ENCODE measurements around the gene PET100. TPM values are rescaled to one million over a fixed set of nuclear protein-coding genes. Genes with fewer than 3 reads are reported as not detected.

PET100 gene
- total RNA-seq = 150 and 184 TPM in 2 replicates
- long read RNA-seq, transcript PET100-202 (4 exons, 719 nt) = major isoform, 12 of 14 reads
- long read RNA-seq, partial matches to known transcripts = 0 of 14 reads
- long read RNA-seq, other reads (novel, unspliced or antisense) = 1 of 14 reads

- Mint-ChIP-seq H3K4me1 (ENCODE audit: low read depth) (peaks cover 26% of the 10 kb centered on the region), H3K36me3 (ENCODE audit: insufficient read depth) (peaks cover 7% of the 10 kb centered on the region), H3K27ac (peak within 1 kb of the TSS; percentile 99), H3K9me3 (ENCODE audit: low read depth) (no peaks in the 10 kb centered on the region), H3K27me3 (peaks cover 2% of the 10 kb centered on the region), H3K4me3 (ENCODE audit: low read depth) (peak within 1 kb of the TSS; percentile 100)
- TF ChIP-seq CTCF (IDR thresholded peaks at IDR 0.05; ENCODE audit: unreplicated experiment) = no peak
- DNase-seq (ENCODE audit: low spot score, unreplicated experiment) = peak; percentile 88
Observed at GRCh38 chr19:7629347-7630054, at the start of gene PET100, which contains the start of gene XAB2. Gene PET100, plus strand, starts transcription at chr19:7629793. Its CDS starts 41 bp downstream, at chr19:7629834. Gene XAB2, minus strand, starts transcription at chr19:7629545. Its CDS starts 18 bp downstream, at chr19:7629527.

GRCh38 chr19:7582446-7582845 is 47.1 kb upstream of the PET100 start:
- no peak for TF ChIP-seq CTCF (IDR thresholded peaks at IDR 0.05; ENCODE audit: unreplicated experiment)
- no peaks in the 10 kb centered on the region for H3K36me3 Mint-ChIP-seq (ENCODE audit: insufficient read depth)
- H3K4me3 Mint-ChIP-seq (ENCODE audit: low read depth) = no peak overlapping the region
- H3K4me1 Mint-ChIP-seq (ENCODE audit: low read depth) = no peaks in the 10 kb centered on the region
- H3K27ac Mint-ChIP-seq = no peak overlapping the region
- H3K9me3 Mint-ChIP-seq (ENCODE audit: low read depth) = no peaks in the 10 kb centered on the region
- peaks cover 41% of the 10 kb centered on the region for H3K27me3 Mint-ChIP-seq
- DNase-seq (ENCODE audit: low spot score, unreplicated experiment) = no peak

GRCh38 chr19:7589822-7590221 is 39.8 kb upstream of the PET100 start:
- Mint-ChIP-seq H3K36me3 (ENCODE audit: insufficient read depth) (no peaks in the 10 kb centered on the region), H3K4me1 (ENCODE audit: low read depth) (peaks cover 5% of the 10 kb centered on the region)

GRCh38 chr19:7590256-7590655 is 39.3 kb upstream of the PET100 start:
- peaks cover 6% of the 10 kb centered on the region for H3K27me3 Mint-ChIP-seq
- H3K27ac Mint-ChIP-seq = no peak overlapping the region
- H3K4me3 Mint-ChIP-seq (ENCODE audit: low read depth) = no peak overlapping the region
- H3K36me3 Mint-ChIP-seq (ENCODE audit: insufficient read depth) = no peaks in the 10 kb centered on the region
- no peak for TF ChIP-seq CTCF (IDR thresholded peaks at IDR 0.05; ENCODE audit: unreplicated experiment)
- peaks cover 7% of the 10 kb centered on the region for H3K4me1 Mint-ChIP-seq (ENCODE audit: low read depth)
- no peaks in the 10 kb centered on the region for H3K9me3 Mint-ChIP-seq (ENCODE audit: low read depth)
- DNase-seq (ENCODE audit: low spot score, unreplicated experiment) = no peak

More at GRCh38 chr19:7589822-7590221, 39.8 kb upstream of the PET100 start:
- Mint-ChIP-seq H3K27ac (no peak overlapping the region), H3K27me3 (peaks cover 9% of the 10 kb centered on the region), H3K4me3 (ENCODE audit: low read depth) (no peak overlapping the region), H3K9me3 (ENCODE audit: low read depth) (no peaks in the 10 kb centered on the region)
- no peak for TF ChIP-seq CTCF (IDR thresholded peaks at IDR 0.05; ENCODE audit: unreplicated experiment)
- no peak for DNase-seq (ENCODE audit: low spot score, unreplicated experiment)

GRCh38 chr19:7595466-7596133 is 34.0 kb upstream of the PET100 start, which contains the start of gene CAMSAP3:
Gene CAMSAP3, plus strand, starts transcription at chr19:7595863. Its CDS starts 140 bp downstream, at chr19:7596003.
- TF ChIP-seq CTCF (IDR thresholded peaks at IDR 0.05; ENCODE audit: unreplicated experiment) = no peak
- DNase-seq (ENCODE audit: low spot score, unreplicated experiment) = peak; percentile 90
- Mint-ChIP-seq H3K27ac (peak within 1 kb of the TSS; percentile 37), H3K36me3 (ENCODE audit: insufficient read depth) (peaks cover 11% of the 10 kb centered on the region), H3K4me3 (ENCODE audit: low read depth) (peak within 1 kb of the TSS; percentile 82), H3K9me3 (ENCODE audit: low read depth) (no peaks in the 10 kb centered on the region), H3K4me1 (ENCODE audit: low read depth) (peaks cover 21% of the 10 kb centered on the region), H3K27me3 (no peaks in the 10 kb centered on the region)
